Measurements from ENCODE around the gene SND1.

- TF ChIP-seq CTCF (IDR thresholded peaks at IDR 0.05 in 8 of 11, conservative IDR thresholded peaks at IDR 0.05 in 3 of 11) (peak in 9 of 11 experiments; percentile 19 to 68 (median 53)), POLR2AphosphoS5 (IDR thresholded peaks at IDR 0.05) (no peak), POLR2A (IDR thresholded peaks at IDR 0.05) (no peak)
Observed at GRCh38 chr7:127792528-127793342, 140.7 kb downstream of the SND1 start.
